ENCODE data around the gene IQSEC2. TPM values are rescaled to one million over a fixed set of nuclear protein-coding genes. Genes with fewer than 3 reads are reported as not detected.

IQSEC2 gene
- total RNA-seq, 2 donors from 2014 or later, result 1.9 TPM

- no peak overlapping the region for H3K27ac Mint-ChIP-seq
- no peak for ATAC-seq
- no peaks in the 10 kb centered on the region for H3K36me3 Mint-ChIP-seq (ENCODE audit: low read depth)
- peaks cover 2% of the 10 kb centered on the region for H3K4me1 Mint-ChIP-seq
- DNase-seq, result no peak
- no peaks in the 10 kb centered on the region for H3K9me3 ChIP-seq (ENCODE audit: control insufficient read depth, low read length, poor library complexity, severe bottlenecking)
- H3K4me3 Mint-ChIP-seq, result no peak overlapping the region
- H3K27me3 Mint-ChIP-seq, result peaks cover 8% of the 10 kb centered on the region
Measured at GRCh38 chrX:53255738-53256191, 25.6 kb downstream of the IQSEC2 start.

GRCh38 chrX:53254570-53255461, 26.6 kb downstream of the IQSEC2 start:
- no peaks in the 10 kb centered on the region for H3K36me3 Mint-ChIP-seq (ENCODE audit: low read depth)
- no peak overlapping the region for H3K4me3 Mint-ChIP-seq
- DNase-seq (no peak), ATAC-seq (no peak)
- peaks cover 8% of the 10 kb centered on the region for H3K27me3 Mint-ChIP-seq
- H3K9me3 ChIP-seq (ENCODE audit: control insufficient read depth, low read length, poor library complexity, severe bottlenecking), result no peaks in the 10 kb centered on the region
- H3K27ac Mint-ChIP-seq, result no peak overlapping the region
- H3K4me1 Mint-ChIP-seq, result no peaks in the 10 kb centered on the region

DNA sequence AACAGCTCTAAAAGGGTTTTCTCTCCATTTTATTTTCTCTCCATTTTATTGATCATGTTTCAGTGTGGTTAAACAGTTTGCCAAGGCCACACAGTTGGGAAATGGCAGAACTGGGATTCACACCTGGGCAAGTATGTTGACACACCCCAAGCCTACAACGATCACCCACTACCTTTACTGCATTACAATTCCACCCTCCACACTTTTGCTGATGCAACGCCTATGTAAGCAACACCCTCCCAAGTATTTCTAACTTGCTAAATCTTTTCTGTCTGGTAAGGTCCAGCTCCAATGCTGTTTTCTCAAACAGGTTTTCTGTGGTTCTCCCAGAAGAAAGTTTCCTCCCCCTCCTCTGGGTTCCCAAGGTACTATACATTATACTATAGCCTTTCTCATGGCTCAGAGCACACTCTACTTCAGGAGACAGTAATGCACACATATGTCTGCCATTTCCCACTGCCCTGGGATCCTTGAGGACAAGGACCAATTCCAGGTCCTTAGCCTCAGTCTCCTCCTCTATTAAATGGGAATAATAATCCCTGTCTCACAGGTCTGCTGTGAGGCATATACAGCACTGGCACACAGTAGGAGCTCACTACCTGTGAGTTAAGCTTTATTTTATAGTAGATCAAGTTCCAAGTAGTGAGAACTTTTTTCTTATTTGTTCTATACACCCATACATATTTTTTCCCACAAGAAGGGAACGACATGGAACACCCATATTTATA, 27.9 kb downstream of the IQSEC2 start:
- Mint-ChIP-seq H3K4me1 (no peaks in the 10 kb centered on the region), H3K36me3 (ENCODE audit: low read depth) (no peaks in the 10 kb centered on the region), H3K27me3 (peaks cover 8% of the 10 kb centered on the region), H3K27ac (no peak overlapping the region), H3K4me3 (no peak overlapping the region)
- DNase-seq (no peak), ATAC-seq (no peak)
- no peaks in the 10 kb centered on the region for H3K9me3 ChIP-seq (ENCODE audit: control insufficient read depth, low read length, poor library complexity, severe bottlenecking)

- no peaks in the 10 kb centered on the region for H3K36me3 Mint-ChIP-seq (ENCODE audit: low read depth)
- no peaks in the 10 kb centered on the region for H3K4me1 Mint-ChIP-seq
- H3K9me3 ChIP-seq (ENCODE audit: control insufficient read depth, low read length, poor library complexity, severe bottlenecking), result no peaks in the 10 kb centered on the region
- H3K27ac Mint-ChIP-seq, result no peak overlapping the region
- no peak overlapping the region for H3K4me3 Mint-ChIP-seq
- no peak for DNase-seq
- ATAC-seq, result no peak
- H3K27me3 Mint-ChIP-seq, result peaks cover 1% of the 10 kb centered on the region
Measured at GRCh38 chrX:53251307-53251706, 30.1 kb downstream of the IQSEC2 start.

- no peaks in the 10 kb centered on the region for H3K9me3 ChIP-seq (ENCODE audit: control insufficient read depth, low read length, poor library complexity, severe bottlenecking)
- Mint-ChIP-seq H3K4me3 (no peak overlapping the region), H3K27me3 (peaks cover 5% of the 10 kb centered on the region), H3K4me1 (no peaks in the 10 kb centered on the region), H3K36me3 (ENCODE audit: low read depth) (no peaks in the 10 kb centered on the region), H3K27ac (no peak overlapping the region)
- ATAC-seq (no peak), DNase-seq (no peak)
Measured at GRCh38 chrX:53250556-53250955, 30.8 kb downstream of the IQSEC2 start.

DNA sequence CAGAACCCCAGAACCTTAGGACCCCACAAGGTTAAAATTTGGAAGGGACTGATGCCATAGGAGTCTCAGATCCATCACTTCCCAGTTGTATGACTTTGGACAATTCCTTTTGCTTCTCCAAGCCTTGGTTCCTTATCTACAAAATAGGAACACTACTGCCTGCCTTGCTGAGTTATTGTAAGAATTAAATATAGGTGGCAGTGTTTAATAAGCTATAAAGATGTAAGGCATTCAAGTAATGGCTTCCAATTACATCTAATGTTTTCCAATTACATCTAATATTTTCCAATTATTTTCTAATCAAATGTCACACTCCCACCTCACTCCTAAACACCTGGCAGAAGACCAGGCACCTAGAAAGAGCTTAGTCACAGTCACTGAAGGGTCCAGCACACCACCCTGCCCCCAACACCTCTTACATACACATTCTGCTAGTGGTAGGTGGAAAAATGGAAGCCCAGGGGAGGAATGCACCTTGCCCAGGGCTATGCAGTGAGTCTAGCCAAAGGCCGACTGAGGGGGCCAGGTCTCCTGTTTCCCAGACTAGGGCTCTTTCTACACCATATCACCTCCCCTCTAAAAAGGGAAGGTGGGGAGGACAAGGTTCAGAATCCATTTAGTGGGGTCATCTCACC, 31.9 kb downstream of the IQSEC2 start:
- DNase-seq (no peak), ATAC-seq (no peak)
- no peaks in the 10 kb centered on the region for H3K9me3 ChIP-seq (ENCODE audit: control insufficient read depth, low read length, poor library complexity, severe bottlenecking)
- H3K4me1 Mint-ChIP-seq, result no peaks in the 10 kb centered on the region
- no peak overlapping the region for H3K4me3 Mint-ChIP-seq
- H3K27ac Mint-ChIP-seq, result no peak overlapping the region
- H3K27me3 Mint-ChIP-seq, result peaks cover 5% of the 10 kb centered on the region
- H3K36me3 Mint-ChIP-seq (ENCODE audit: low read depth), result no peaks in the 10 kb centered on the region

DNA sequence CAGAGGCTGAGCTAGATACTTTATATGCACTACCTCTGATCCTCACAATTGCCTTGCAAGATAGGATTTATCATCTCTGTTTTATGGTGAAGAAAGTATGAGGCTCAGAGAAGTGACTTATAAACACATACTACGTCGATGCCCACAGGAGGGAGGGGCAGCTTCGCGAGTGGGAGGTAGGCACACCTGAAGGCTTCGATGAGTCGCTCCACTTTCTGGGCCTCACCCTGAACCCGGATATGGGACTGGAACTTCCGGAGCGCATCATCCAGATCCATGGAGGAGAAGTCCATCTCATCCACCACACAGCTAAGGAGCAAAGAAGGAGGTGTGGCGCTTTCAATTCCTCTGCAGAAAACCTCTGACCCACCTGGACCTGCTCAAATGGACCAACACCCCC, 33.5 kb downstream of the IQSEC2 start:
- ATAC-seq, result no peak
- Mint-ChIP-seq H3K36me3 (ENCODE audit: low read depth) (no peaks in the 10 kb centered on the region), H3K27ac (peak overlapping the region; percentile 29), H3K4me3 (no peak overlapping the region), H3K27me3 (peaks cover 5% of the 10 kb centered on the region), H3K4me1 (no peaks in the 10 kb centered on the region)
- no peak for DNase-seq
- no peaks in the 10 kb centered on the region for H3K9me3 ChIP-seq (ENCODE audit: control insufficient read depth, low read length, poor library complexity, severe bottlenecking)

- no peaks in the 10 kb centered on the region for H3K9me3 ChIP-seq (ENCODE audit: control insufficient read depth, low read length, poor library complexity, severe bottlenecking)
- no peak overlapping the region for H3K4me3 Mint-ChIP-seq
- DNase-seq, result no peak
- peaks cover 5% of the 10 kb centered on the region for H3K27me3 Mint-ChIP-seq
- no peaks in the 10 kb centered on the region for H3K4me1 Mint-ChIP-seq
- H3K27ac Mint-ChIP-seq, result no peak overlapping the region
- no peak for ATAC-seq
- no peaks in the 10 kb centered on the region for H3K36me3 Mint-ChIP-seq (ENCODE audit: low read depth)
Measured at GRCh38 chrX:53246231-53246630, 35.2 kb downstream of the IQSEC2 start.

- ATAC-seq (no peak), DNase-seq (no peak)
- Mint-ChIP-seq H3K4me1 (no peaks in the 10 kb centered on the region), H3K4me3 (no peak overlapping the region), H3K27ac (no peak overlapping the region), H3K36me3 (ENCODE audit: low read depth) (no peaks in the 10 kb centered on the region), H3K27me3 (peaks cover 5% of the 10 kb centered on the region)
- no peaks in the 10 kb centered on the region for H3K9me3 ChIP-seq (ENCODE audit: control insufficient read depth, low read length, poor library complexity, severe bottlenecking)
Measured at GRCh38 chrX:53244610-53245009, 36.8 kb downstream of the IQSEC2 start.

DNA sequence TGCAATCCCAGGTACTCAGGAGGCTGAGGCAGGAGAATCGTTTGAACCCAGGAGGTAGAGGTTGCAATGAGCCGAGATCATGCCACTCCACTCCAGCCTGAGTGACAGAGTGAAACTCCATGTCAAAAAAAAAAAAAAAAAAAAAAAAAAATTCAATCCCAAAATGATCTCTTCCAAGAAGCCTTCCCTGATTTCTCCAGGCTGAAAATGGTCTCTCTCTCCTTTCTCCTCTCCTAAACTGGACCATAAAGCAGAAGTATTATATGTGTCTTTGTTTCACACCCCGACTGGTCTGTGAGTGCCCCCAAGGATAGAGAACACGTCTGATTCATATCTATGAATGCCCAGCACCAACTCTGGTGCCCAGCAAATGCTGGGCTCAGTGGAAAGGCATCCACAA, 39.1 kb downstream of the IQSEC2 start:
- ATAC-seq, result no peak
- peaks cover 5% of the 10 kb centered on the region for H3K27me3 Mint-ChIP-seq
- no peaks in the 10 kb centered on the region for H3K36me3 Mint-ChIP-seq (ENCODE audit: low read depth)
- no peaks in the 10 kb centered on the region for H3K9me3 ChIP-seq (ENCODE audit: control insufficient read depth, low read length, poor library complexity, severe bottlenecking)
- no peak overlapping the region for H3K4me3 Mint-ChIP-seq
- no peak for DNase-seq
- H3K27ac Mint-ChIP-seq, result no peak overlapping the region
- peaks cover 5% of the 10 kb centered on the region for H3K4me1 Mint-ChIP-seq

GRCh38 chrX:53241558-53241957, 39.8 kb downstream of the IQSEC2 start:
- ATAC-seq (no peak), DNase-seq (no peak)
- Mint-ChIP-seq H3K4me3 (no peak overlapping the region), H3K27me3 (peaks cover 5% of the 10 kb centered on the region), H3K4me1 (peaks cover 5% of the 10 kb centered on the region), H3K36me3 (ENCODE audit: low read depth) (no peaks in the 10 kb centered on the region), H3K27ac (no peak overlapping the region)
- no peaks in the 10 kb centered on the region for H3K9me3 ChIP-seq (ENCODE audit: control insufficient read depth, low read length, poor library complexity, severe bottlenecking)

DNA sequence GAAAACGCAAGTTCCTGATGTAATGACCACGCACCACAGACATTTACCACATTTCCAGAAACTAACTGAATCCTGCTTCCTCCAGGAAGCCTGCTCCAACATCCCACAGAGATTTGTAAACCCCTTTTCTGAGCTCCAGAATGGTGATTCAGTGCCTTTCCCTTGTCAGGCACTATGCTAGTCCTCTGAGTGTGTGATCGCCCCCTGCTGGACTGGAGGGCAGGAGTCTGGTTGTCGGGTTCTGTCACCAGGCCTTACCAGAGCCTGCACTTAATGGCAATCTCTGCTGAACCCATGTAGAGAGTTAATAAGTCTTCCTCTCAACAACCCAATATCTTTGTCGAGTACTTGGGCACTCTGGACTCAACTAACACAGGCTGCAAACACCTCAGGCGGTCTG, 41.9 kb downstream of the IQSEC2 start:
- H3K27ac Mint-ChIP-seq, result no peak overlapping the region
- no peak for DNase-seq
- H3K4me3 Mint-ChIP-seq, result no peak overlapping the region
- H3K36me3 Mint-ChIP-seq (ENCODE audit: low read depth), result no peaks in the 10 kb centered on the region
- no peak for ATAC-seq
- peaks cover 5% of the 10 kb centered on the region for H3K4me1 Mint-ChIP-seq
- H3K27me3 Mint-ChIP-seq, result no peaks in the 10 kb centered on the region
- no peaks in the 10 kb centered on the region for H3K9me3 ChIP-seq (ENCODE audit: control insufficient read depth, low read length, poor library complexity, severe bottlenecking)

- no peak overlapping the region for H3K27ac Mint-ChIP-seq
- H3K36me3 Mint-ChIP-seq (ENCODE audit: low read depth), result no peaks in the 10 kb centered on the region
- H3K4me3 Mint-ChIP-seq, result no peak overlapping the region
- DNase-seq, result no peak
- H3K4me1 Mint-ChIP-seq, result peaks cover 5% of the 10 kb centered on the region
- no peaks in the 10 kb centered on the region for H3K27me3 Mint-ChIP-seq
- no peak for ATAC-seq
- no peaks in the 10 kb centered on the region for H3K9me3 ChIP-seq (ENCODE audit: control insufficient read depth, low read length, poor library complexity, severe bottlenecking)
Measured at GRCh38 chrX:53237056-53237455, 44.3 kb downstream of the IQSEC2 start.
